Neutrophil (primary cell): ENCODE measurements around the gene VWDE.

ENCODE experiments used
- H3K27ac ChIP-seq: fragments of 200-600 bp; sonication (generic); 2 replicates; pipeline ENCODE4 v1.5.1; 2016; ENCODE audit warnings: mild to moderate bottlenecking, moderate library complexity
- H3K27me3 ChIP-seq: fragments of 200-600 bp; sonication (generic); 2 replicates; pipeline ENCODE4 v1.6.0; 2016; ENCODE audit warnings: mild to moderate bottlenecking
- H3K36me3 ChIP-seq: fragments of 200-600 bp; sonication (generic); 2 replicates; pipeline ENCODE4 v1.5.1; 2017
- H3K4me1 ChIP-seq, 2 experiments: fragments of 200-600 bp in 1 of 2; sonication (generic) in 1 of 2; 1 replicate in 1 of 2; 2 replicates in 1 of 2; pipeline versions ENCODE4 v1.5.1 to v1.6.1; 2013 to 2016; ENCODE audit warnings: low read depth in 1 of 2, low read length in 1 of 2, mild to moderate bottlenecking in 1 of 2, moderate library complexity in 1 of 2; ENCODE audit not compliant: control insufficient read depth in 1 of 2, insufficient read depth in 1 of 2
- H3K4me3 ChIP-seq, 2 experiments: fragments of 200-600 bp in 1 of 2; sonication (generic) in 1 of 2; 1 replicate in 1 of 2; 2 replicates in 1 of 2; pipeline ENCODE4 v1.5.1; 2013 to 2016; ENCODE audit warnings: low read depth in 1 of 2, low read length in 1 of 2, mild to moderate bottlenecking in 1 of 2, moderate library complexity in 1 of 2
- H3K9me3 ChIP-seq: fragments of 200-600 bp; sonication (generic); 2 replicates; pipeline ENCODE4 v1.5.1; 2016
- TF ChIP-seq, protein P1 (sequence below): fragments of 200-600 bp; sonication (generic); IDR thresholded peaks from 2 replicates; pipeline ENCODE4 v1.5.1; 2016; ENCODE audit warnings: antibody characterized with exemption

VWDE gene

DNA sequence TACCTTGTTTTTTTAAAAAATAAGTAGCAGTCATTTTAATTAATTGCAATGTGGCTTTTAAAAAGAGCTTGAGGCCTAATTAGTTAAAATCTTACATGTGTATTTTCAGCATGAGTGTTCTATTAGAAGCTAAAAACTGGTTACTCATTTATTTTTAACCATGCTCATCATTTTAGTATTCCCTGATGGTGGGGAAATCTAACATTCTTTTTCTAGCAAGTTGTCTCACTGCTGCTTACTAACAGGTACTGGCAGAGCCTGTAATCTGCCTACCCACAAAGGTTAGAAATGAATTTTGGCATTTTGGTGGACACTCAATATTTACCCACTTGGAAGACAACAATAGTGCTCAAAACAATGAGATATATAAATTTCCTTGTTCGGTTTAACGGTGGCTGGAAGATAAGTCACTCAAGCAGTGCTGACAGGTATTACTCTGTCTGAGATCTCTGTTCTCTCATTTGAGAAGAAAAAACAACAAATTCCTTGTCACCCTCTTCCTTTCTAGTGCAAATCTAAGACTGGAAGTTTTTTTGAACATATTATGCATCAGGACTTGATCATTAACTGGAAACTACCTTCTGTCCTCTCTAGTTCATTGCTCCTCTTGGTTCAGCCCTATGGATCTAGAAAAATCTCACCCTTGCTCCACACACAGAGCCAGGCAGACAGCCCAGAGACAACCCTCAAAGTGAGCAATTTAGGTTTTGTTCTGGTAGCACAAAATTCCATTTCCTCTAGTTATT, 83.3 kb downstream of the VWDE start:
- Histone ChIP-seq H3K4me1 (no peaks in the 10 kb centered on the region), H3K27ac (no peak overlapping the region), H3K36me3 (no peaks in the 10 kb centered on the region), H3K4me3 (no peak overlapping the region), H3K9me3 (no peaks in the 10 kb centered on the region), H3K27me3 (no peaks in the 10 kb centered on the region)
- TF ChIP-seq, protein P1, sequence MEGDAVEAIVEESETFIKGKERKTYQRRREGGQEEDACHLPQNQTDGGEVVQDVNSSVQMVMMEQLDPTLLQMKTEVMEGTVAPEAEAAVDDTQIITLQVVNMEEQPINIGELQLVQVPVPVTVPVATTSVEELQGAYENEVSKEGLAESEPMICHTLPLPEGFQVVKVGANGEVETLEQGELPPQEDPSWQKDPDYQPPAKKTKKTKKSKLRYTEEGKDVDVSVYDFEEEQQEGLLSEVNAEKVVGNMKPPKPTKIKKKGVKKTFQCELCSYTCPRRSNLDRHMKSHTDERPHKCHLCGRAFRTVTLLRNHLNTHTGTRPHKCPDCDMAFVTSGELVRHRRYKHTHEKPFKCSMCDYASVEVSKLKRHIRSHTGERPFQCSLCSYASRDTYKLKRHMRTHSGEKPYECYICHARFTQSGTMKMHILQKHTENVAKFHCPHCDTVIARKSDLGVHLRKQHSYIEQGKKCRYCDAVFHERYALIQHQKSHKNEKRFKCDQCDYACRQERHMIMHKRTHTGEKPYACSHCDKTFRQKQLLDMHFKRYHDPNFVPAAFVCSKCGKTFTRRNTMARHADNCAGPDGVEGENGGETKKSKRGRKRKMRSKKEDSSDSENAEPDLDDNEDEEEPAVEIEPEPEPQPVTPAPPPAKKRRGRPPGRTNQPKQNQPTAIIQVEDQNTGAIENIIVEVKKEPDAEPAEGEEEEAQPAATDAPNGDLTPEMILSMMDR = no peak

DNA sequence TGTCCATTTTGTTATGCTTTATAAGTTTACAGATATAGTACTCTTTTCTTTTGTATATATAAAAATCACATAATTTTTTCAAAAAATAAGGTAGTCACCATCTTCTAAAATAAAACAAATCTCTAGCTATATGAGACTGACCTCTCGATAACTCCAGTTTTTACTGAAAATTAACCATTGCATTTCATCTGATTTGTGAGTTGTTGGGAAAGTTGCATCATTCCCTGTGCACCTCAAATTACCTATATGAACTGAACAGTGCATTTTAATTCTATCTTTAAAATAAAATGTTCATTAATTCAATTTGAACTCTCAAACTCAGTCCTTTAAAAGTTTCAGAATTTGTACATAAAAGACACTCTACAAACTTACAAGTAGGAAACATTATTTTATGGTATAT, 86.0 kb downstream of the VWDE start:
- TF ChIP-seq, protein P1 = no peak

DNA sequence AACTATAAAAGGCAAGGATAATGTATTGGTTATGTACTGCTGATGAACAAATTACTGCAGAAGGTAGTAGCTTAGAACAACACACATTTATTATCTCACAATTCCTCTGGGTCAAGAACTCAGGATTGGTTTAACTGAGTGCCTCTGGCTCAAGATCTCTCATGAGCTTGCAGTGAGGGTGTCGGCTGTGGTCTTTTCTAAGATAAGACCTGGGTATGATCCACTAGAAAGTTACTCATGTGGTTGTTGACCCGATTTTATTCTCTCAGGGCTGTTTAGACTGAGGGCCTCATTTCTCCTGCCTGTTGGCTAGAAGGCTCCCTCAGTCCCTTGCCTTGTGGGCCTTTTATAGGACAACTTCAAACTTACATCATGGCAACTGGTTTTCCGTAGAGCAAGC, 86.7 kb downstream of the VWDE start:
- no peak overlapping the region for H3K27ac ChIP-seq
- no peak overlapping the region for H3K4me3 ChIP-seq
- H3K4me1 ChIP-seq = no peaks in the 10 kb centered on the region
- H3K9me3 ChIP-seq = no peaks in the 10 kb centered on the region
- TF ChIP-seq, protein P1 = no peak
- H3K36me3 ChIP-seq = no peaks in the 10 kb centered on the region
- no peaks in the 10 kb centered on the region for H3K27me3 ChIP-seq

More for the DNA sequence above, 86.0 kb downstream of the VWDE start:
- Histone ChIP-seq H3K9me3 (no peaks in the 10 kb centered on the region), H3K4me1 (no peaks in the 10 kb centered on the region), H3K4me3 (no peak overlapping the region), H3K27me3 (no peaks in the 10 kb centered on the region), H3K27ac (no peak overlapping the region), H3K36me3 (no peaks in the 10 kb centered on the region)

DNA sequence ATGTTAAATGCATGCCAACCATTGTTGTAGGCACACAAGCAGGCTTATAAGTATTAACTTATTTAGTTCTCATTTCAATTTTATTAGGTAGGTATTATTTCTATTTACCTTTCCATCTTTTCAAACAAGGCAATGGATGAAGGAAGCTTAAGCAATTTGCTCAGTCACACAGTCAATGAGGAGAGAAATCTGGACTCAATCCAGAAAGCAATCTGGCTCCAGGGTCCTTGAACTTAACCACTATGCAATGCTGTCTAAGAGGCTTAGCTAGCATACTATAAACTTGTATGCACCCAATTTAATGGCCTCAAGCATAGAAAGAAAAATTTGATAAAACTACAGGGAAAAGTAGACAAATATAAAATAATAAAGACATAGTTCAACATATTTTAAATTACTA, 88.6 kb downstream of the VWDE start:
- H3K4me3 ChIP-seq = no peak overlapping the region
- H3K27me3 ChIP-seq = no peaks in the 10 kb centered on the region
- no peaks in the 10 kb centered on the region for H3K4me1 ChIP-seq
- H3K9me3 ChIP-seq = no peaks in the 10 kb centered on the region
- no peak overlapping the region for H3K27ac ChIP-seq
- no peaks in the 10 kb centered on the region for H3K36me3 ChIP-seq
- TF ChIP-seq, protein P1 = no peak

DNA sequence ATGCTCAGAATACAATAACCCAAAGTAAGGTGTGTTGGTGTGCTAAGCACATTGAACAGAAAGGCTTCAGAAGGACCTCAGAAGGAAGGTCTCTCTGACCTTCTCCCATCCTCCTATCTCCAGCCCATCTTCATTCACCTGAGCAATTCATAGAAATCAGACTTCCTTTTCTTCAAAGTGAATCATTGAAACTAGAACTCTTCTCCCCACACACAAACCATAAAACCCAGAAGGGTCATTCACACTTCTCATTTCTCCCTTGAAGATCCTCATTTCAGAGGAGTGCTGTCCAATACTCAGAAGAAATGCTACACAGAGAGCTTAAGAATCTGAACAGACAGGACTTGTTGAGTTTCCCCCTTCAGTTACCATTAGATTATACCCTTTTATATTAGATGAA, 89.5 kb downstream of the VWDE start:
- Histone ChIP-seq H3K4me3 (no peak overlapping the region), H3K9me3 (no peaks in the 10 kb centered on the region), H3K4me1 (no peaks in the 10 kb centered on the region), H3K36me3 (no peaks in the 10 kb centered on the region), H3K27me3 (no peaks in the 10 kb centered on the region), H3K27ac (no peak overlapping the region)
- TF ChIP-seq, protein P1 = no peak
